KG1 (cell line): Measurements from ENCODE around the gene HCFC1.

Source experiments
- DNase-seq: peaks from one replicate; lab custom pipeline; 2025; lab: John Stamatoyannopoulos, UW

The HCFC1 gene

DNA sequence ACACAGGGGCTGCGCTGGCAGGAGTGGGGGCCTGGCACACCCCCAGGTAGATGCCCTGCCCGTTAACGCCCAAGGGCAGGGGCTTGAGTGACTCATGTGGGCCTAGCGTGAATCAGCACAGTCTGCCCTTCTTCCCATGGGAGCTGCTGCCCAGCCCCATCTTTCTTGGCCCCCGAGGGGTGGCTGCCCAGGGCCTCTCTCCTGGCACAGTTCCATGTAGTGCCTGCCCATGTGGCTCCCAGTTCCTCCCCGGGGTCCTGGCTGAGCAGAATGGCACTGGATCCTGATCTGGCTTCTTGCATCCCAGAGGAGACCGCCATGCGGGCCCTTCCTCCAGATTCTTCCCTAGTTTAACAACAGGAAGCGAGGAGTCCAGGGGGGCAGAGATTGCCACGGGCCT is 69.2 kb downstream of the HCFC1 start:
- DNase-seq = no peak

DNA sequence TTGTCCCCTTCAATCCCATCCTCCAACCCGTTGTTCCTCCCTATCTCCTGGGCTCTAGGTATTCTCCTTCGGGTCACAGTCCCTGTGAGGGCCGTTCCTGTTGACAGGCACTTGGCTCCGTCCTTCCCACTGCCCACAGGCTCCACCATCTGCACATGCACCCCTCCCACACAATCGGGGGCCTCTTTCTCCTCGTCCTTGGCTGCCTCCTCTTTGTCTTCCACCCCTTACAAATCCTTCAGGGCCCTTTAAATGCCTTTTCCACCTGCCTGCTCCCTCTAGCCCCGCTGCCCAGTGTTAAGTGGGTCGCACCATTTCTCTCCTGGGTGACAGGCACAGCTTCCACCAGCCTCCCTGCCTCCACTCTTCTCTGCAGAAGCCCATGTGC is 69.9 kb downstream of the HCFC1 start:
- DNase-seq = no peak

DNA sequence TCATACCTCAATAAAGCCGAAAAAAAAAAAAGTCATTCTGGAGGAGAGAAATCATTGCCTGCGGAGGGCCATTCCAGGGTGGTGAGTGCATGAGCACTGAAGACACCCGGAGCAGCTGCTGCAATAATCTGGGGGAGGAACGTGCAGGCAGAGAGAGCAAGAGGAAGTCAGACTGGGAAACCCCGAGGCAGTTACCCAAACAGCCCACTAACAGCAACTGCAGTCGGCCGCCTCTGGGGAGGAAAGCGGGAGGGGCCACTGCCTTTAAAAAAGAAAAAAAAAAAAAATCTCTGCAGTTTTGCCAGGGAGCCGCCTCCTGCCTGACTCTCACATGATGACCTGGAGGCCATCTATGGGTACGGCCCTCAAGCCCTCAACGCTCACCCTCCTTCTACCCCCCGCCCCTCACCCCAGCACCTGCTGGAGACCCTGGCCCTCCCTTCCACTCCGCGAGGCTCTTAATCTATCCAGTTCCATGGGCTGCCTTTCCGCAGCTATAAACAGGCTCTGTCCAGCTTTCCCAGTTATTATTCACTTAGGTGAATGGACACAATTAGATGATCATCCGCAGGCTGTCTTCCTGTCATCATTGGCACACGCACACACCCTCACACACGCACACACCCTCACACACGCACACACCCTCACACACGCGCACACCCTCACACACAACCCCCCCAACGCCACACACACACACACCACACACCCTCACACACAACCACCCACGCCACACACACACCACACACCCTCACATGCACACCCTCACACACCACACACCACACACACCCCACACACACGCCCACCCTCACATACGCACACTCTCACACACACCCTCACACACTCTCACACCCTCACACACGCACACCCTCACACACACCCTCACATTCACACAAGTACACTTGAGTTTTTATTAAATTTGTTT is 70.5 kb downstream of the HCFC1 start:
- peak; percentile 28 for DNase-seq

DNA sequence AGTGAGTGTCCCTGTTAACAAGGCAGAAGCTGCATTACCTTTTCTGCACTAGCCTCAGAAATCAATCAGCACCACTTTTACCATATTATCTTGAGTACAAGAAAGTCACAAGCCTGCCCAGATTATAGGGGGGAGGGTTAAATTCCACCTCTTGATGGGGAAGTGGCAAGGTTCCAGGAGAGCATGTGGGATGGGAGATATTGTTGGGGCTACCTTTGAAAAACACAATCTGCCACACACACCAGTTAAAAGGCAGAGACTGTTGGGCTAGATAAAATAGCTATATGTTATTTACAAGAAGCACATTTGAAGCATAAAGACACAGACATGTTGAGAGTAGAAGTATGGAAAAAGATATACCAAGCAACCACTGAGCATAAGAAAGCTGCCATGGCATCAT is 73.7 kb downstream of the HCFC1 start:
- DNase-seq = no peak
